GM12878 (cell line): ENCODE data around the gene SPIB. TPM values are rescaled to one million over a fixed set of nuclear protein-coding genes. Genes with fewer than 3 reads are reported as not detected.

ENCODE experiments used
- BHLHE40 ChIP-seq, 2 experiments: fragments of 450-650 bp in 1 of 2; IDR thresholded peaks; 2 replicates each; pipeline ENCODE4 v1.6.1; 2011 to 2017; ENCODE audit warnings: low read depth in 2 of 2, borderline replicate concordance in 1 of 2, improper control_type of control experiment in 1 of 2, low read length in 1 of 2, mild to moderate bottlenecking in 1 of 2
- CBX5 ChIP-seq: sonication (generic); IDR thresholded peaks from 2 replicates; pipeline ENCODE4 v1.6.1; 2016; ENCODE audit warnings: low read depth, moderate library complexity, mild to moderate bottlenecking, inconsistent platforms
- FOXK2 ChIP-seq: fragments of 450-650 bp; IDR thresholded peaks from 2 replicates; pipeline ENCODE4 v1.6.1; 2017; ENCODE audit warnings: mild to moderate bottlenecking, moderate library complexity
- HCFC1 ChIP-seq: fragments of 150-350 bp; IDR thresholded peaks from 2 replicates; pipeline ENCODE4 v1.6.1; 2014; ENCODE audit warnings: low read length
- IRF4 ChIP-seq: IDR thresholded peaks from 2 replicates; pipeline ENCODE4 v1.6.1; 2011; ENCODE audit warnings: low read depth, low read length
- MTA2 ChIP-seq: fragments of 450-650 bp; IDR thresholded peaks from 2 replicates; pipeline ENCODE4 v1.6.1; 2016; ENCODE audit warnings: low read depth, mild to moderate bottlenecking, moderate library complexity
- MXI1 ChIP-seq: fragments of 150-350 bp; IDR thresholded peaks from 2 replicates; pipeline ENCODE4 v1.6.1; 2011; ENCODE audit warnings: low read depth, mild to moderate bottlenecking, inconsistent platforms, low read length, improper control_type of control experiment
- NR2C1 ChIP-seq: fragments of 450-650 bp; IDR thresholded peaks from 2 replicates; pipeline ENCODE4 v1.6.1; 2017; ENCODE audit warnings: antibody characterized with exemption, mild to moderate bottlenecking, moderate library complexity
- RELA ChIP-seq: fragments of 450-650 bp; IDR thresholded peaks from 2 replicates; pipeline ENCODE4 v1.8.0; 2014; ENCODE audit warnings: borderline replicate concordance; ENCODE audit not compliant: partially characterized antibody
- SIN3A ChIP-seq: IDR thresholded peaks from 2 replicates; pipeline ENCODE4 v1.6.1; 2012; ENCODE audit warnings: low read depth, low read length, improper control_type of control experiment
- SMARCA5 ChIP-seq: fragments of 450-650 bp; IDR thresholded peaks from 2 replicates; pipeline ENCODE4 v1.6.1; 2017; ENCODE audit warnings: mild to moderate bottlenecking
- SREBF1 ChIP-seq: IDR thresholded peaks from 2 replicates; pipeline ENCODE4 v1.6.1; 2012; ENCODE audit warnings: mild to moderate bottlenecking, low read length
- ZSCAN29 ChIP-seq: fragments of 450-650 bp; IDR thresholded peaks from 2 replicates; pipeline ENCODE4 v1.6.1; 2017; ENCODE audit warnings: mild to moderate bottlenecking, moderate library complexity
- polyA plus RNA-seq, 11 experiments: library from polyadenylated mRNA; depleted of rRNA in 4 of 11; unstranded in 6 of 11; stranded (reverse) in 5 of 11; fragments of >200 nt; fragmentation: Nextera tagmentation in 4 of 11; fragmentation: Illumina TruSeq in 1 of 11; extraction: Ambion mirVana in 4 of 11; extraction: Trizol in 1 of 11; gene quantifications; 1 replicate in 1 of 11; 2 replicates in 10 of 11; pipeline versions ENCODE4 v1.2.1 to v1.2.3, GENCODE V29; 2011 to 2016; ENCODE audit warnings: inconsistent platforms in 2 of 11, missing spikeins in 2 of 11, low read depth in 1 of 11
- total RNA-seq, 4 experiments: library from RNA; depleted of rRNA in 3 of 4; stranded (reverse); fragments of >200 nt in 3 of 4; fragmentation: Illumina TruSeq in 1 of 4; extraction: Trizol in 1 of 4; gene quantifications; 2 replicates each; pipeline versions ENCODE4 v1.2.1 to v1.2.3, GENCODE V29; 2013 to 2021
- TF ChIP-seq, protein P1 (sequence below): fragments of 450-650 bp; IDR thresholded peaks from 2 replicates; pipeline ENCODE4 v1.6.1; 2018; ENCODE audit warnings: mild to moderate bottlenecking, low read depth, moderate library complexity; ENCODE audit not compliant: partially characterized antibody
- TF ChIP-seq, protein P2 (sequence below): fragments of 450-650 bp; IDR thresholded peaks from 2 replicates; pipeline ENCODE4 v1.6.1; 2016; ENCODE audit warnings: mild to moderate bottlenecking
- TF ChIP-seq, protein P3 (sequence below): fragments of 450-650 bp; IDR thresholded peaks from 2 replicates; pipeline ENCODE4 v1.6.1; 2017; ENCODE audit warnings: mild to moderate bottlenecking, moderate library complexity

Gene SPIB
- total and polyA plus RNA-seq, 10 of the 15 experiments (the other 5 are each of a cell fraction or from before 2014, with no cell fraction given) = 3.5 to 123 (median 56.0) TPM

DNA sequence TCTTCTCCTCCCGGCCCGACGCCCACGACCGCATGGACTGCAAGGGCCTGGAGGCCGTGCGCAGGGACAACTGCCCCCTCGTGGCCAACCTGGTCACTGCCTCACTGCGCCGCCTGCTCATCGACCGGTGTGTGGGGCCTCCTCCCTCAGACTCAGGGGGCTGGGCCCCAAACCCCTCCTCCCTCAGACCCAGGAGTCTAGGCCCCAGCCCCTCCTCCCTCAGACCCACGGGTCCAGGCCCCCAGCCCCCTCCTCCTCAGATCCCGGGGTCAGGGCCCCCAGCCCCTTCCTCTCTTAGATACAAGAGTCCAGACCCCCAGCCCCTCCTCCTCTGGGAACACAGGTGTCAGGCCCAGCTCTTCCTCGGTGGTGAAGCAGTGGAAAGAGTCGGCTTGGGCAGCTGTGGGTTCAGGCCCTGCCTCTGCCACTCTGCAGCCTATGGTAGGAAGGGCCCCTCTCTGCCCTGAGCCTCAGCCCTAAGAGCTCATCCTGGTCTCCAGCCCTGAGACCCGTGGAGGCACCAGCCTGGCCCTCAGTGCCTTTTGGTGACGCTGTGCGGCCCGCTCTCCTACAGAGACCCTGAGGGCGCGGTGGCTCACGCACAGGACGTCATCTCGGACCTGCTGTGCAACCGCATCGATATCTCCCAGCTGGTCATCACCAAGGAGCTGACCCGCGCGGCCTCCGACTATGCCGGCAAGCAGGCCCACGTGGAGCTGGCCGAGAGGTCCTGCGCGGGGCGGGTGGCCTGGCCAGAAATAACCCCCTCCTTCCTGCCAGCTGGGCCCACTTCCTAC is 3.7 kb upstream of the SPIB start (continued):
- TF ChIP-seq, protein P1, sequence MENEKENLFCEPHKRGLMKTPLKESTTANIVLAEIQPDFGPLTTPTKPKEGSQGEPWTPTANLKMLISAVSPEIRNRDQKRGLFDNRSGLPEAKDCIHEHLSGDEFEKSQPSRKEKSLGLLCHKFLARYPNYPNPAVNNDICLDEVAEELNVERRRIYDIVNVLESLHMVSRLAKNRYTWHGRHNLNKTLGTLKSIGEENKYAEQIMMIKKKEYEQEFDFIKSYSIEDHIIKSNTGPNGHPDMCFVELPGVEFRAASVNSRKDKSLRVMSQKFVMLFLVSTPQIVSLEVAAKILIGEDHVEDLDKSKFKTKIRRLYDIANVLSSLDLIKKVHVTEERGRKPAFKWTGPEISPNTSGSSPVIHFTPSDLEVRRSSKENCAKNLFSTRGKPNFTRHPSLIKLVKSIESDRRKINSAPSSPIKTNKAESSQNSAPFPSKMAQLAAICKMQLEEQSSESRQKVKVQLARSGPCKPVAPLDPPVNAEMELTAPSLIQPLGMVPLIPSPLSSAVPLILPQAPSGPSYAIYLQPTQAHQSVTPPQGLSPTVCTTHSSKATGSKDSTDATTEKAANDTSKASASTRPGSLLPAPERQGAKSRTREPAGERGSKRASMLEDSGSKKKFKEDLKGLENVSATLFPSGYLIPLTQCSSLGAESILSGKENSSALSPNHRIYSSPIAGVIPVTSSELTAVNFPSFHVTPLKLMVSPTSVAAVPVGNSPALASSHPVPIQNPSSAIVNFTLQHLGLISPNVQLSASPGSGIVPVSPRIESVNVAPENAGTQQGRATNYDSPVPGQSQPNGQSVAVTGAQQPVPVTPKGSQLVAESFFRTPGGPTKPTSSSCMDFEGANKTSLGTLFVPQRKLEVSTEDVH = no peak
- TF ChIP-seq NR2C1 = 0 out of 2 replicates have a peak, but pooled peaks have one; percentile 3
- peak; percentile 37 to 63; a peak in 2 of 4 replicates for TF ChIP-seq BHLHE40 (IDR thresholded peaks at IDR 0.05; ENCODE audit: borderline replicate concordance in 1 of 2, low read depth in 2 of 2, low read length in 1 of 2)
- TF ChIP-seq, protein P2, sequence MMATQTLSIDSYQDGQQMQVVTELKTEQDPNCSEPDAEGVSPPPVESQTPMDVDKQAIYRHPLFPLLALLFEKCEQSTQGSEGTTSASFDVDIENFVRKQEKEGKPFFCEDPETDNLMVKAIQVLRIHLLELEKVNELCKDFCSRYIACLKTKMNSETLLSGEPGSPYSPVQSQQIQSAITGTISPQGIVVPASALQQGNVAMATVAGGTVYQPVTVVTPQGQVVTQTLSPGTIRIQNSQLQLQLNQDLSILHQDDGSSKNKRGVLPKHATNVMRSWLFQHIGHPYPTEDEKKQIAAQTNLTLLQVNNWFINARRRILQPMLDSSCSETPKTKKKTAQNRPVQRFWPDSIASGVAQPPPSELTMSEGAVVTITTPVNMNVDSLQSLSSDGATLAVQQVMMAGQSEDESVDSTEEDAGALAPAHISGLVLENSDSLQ = peak; percentile 18; the same call in 1 of the 2 replicates
- TF ChIP-seq RELA = no peak
- TF ChIP-seq SREBF1 = no peak
- no peak for TF ChIP-seq FOXK2
- 0 out of 2 replicates have a peak, but pooled peaks have one; percentile 12 for TF ChIP-seq IRF4
- peak; percentile 82 for TF ChIP-seq SMARCA5
- 0 out of 2 replicates have a peak, but pooled peaks have one; percentile 19 for TF ChIP-seq HCFC1
- TF ChIP-seq, protein P3, sequence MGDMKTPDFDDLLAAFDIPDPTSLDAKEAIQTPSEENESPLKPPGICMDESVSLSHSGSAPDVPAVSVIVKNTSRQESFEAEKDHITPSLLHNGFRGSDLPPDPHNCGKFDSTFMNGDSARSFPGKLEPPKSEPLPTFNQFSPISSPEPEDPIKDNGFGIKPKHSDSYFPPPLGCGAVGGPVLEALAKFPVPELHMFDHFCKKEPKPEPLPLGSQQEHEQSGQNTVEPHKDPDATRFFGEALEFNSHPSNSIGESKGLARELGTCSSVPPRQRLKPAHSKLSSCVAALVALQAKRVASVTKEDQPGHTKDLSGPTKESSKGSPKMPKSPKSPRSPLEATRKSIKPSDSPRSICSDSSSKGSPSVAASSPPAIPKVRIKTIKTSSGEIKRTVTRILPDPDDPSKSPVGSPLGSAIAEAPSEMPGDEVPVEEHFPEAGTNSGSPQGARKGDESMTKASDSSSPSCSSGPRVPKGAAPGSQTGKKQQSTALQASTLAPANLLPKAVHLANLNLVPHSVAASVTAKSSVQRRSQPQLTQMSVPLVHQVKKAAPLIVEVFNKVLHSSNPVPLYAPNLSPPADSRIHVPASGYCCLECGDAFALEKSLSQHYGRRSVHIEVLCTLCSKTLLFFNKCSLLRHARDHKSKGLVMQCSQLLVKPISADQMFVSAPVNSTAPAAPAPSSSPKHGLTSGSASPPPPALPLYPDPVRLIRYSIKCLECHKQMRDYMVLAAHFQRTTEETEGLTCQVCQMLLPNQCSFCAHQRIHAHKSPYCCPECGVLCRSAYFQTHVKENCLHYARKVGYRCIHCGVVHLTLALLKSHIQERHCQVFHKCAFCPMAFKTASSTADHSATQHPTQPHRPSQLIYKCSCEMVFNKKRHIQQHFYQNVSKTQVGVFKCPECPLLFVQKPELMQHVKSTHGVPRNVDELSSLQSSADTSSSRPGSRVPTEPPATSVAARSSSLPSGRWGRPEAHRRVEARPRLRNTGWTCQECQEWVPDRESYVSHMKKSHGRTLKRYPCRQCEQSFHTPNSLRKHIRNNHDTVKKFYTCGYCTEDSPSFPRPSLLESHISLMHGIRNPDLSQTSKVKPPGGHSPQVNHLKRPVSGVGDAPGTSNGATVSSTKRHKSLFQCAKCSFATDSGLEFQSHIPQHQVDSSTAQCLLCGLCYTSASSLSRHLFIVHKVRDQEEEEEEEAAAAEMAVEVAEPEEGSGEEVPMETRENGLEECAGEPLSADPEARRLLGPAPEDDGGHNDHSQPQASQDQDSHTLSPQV = 0 out of 2 replicates have a peak, but pooled peaks have one; percentile 18
- peak; percentile 68; the same call in 1 of the 2 replicates for TF ChIP-seq MXI1
- TF ChIP-seq MTA2 = 0 out of 2 replicates have a peak, but pooled peaks have one; percentile 42
- no peak for TF ChIP-seq CBX5
- TF ChIP-seq ZSCAN29 = no peak
- 0 out of 2 replicates have a peak, but pooled peaks have one; percentile 37 for TF ChIP-seq SIN3A
